Vagina (tissue), 2 donors: ENCODE results near the gene MTF1.

Source experiments
- CTCF ChIP-seq, 3 experiments: fragments of 450-650 bp in 2 of 3; fragments of 200-600 bp in 1 of 3; sonication (generic) in 1 of 3; IDR thresholded peaks; one replicate each; pipeline ENCODE4 v1.5.1; 2017 to 2019; ENCODE audit warnings: antibody characterized with exemption in 3 of 3, mild to moderate bottlenecking in 2 of 3, moderate library complexity in 2 of 3
- POLR2A ChIP-seq, 2 donors: fragments of 450-650 bp; IDR thresholded peaks; one replicate each; pipeline ENCODE4 v1.6.1; 2017; ENCODE audit warnings: antibody characterized with exemption in 2 of 2, mild to moderate bottlenecking in 2 of 2, moderate library complexity in 2 of 2

GRCh38 chr1:37845049-37845646 is 14.2 kb downstream of the MTF1 start:
- TF ChIP-seq CTCF (IDR thresholded peaks at IDR 0.05) (no peak), POLR2A (IDR thresholded peaks at IDR 0.05) (no peak)
